Ascending aorta (tissue), 2 donors: Measurements from ENCODE around the gene STPG4. TPM values are rescaled to one million over a fixed set of nuclear protein-coding genes. Genes with fewer than 3 reads are reported as not detected.

Source experiments
- DNase-seq, 2 donors: peaks; one replicate each; pipeline ENCODE4 v3.0.0-alpha.2; 2019; ENCODE audit warnings: low spot score in 2 of 2
- H3K27ac ChIP-seq, 2 donors: fragments of 200-600 bp; sonication (generic); one replicate each; pipeline ENCODE4 v1.5.1; 2016 to 2017; ENCODE audit warnings: mild to moderate bottlenecking in 1 of 2
- H3K27me3 ChIP-seq: fragments of 200-600 bp; sonication (generic); one replicate; pipeline ENCODE4 v1.5.1; 2017
- H3K36me3 ChIP-seq, 2 donors: fragments of 200-600 bp; sonication (generic); one replicate each; pipeline ENCODE4 v1.5.1; 2016
- H3K4me1 ChIP-seq, 2 donors: fragments of 200-600 bp; sonication (generic); one replicate each; pipeline ENCODE4 v1.5.1; 2016 to 2017; ENCODE audit warnings: mild to moderate bottlenecking in 1 of 2
- H3K4me3 ChIP-seq, 2 donors: fragments of 200-600 bp; sonication (generic); one replicate each; pipeline ENCODE4 v1.5.1; 2016 to 2017; ENCODE audit warnings: mild to moderate bottlenecking in 1 of 2
- H3K9me3 ChIP-seq, 2 donors: fragments of 200-600 bp; sonication (generic); one replicate each; pipeline ENCODE4 v1.5.1; 2016
- intact Hi-C: fragments of 100-400 bp; cut with DNase I; formaldehyde crosslinking; loops from one replicate; pipeline ENCODE4 v1.15.1; 2023
- total RNA-seq: library from RNA; depleted of rRNA; stranded (reverse); fragments of >200 nt; gene quantifications from one replicate; pipeline ENCODE4 v1.1.0, GENCODE V29; 2016
- TF ChIP-seq, protein P1 (sequence below), 3 experiments: fragments of 200-600 bp in 2 of 3; fragments of 450-650 bp in 1 of 3; sonication (generic) in 2 of 3; IDR thresholded peaks; one replicate each; pipeline ENCODE4 v1.5.1; 2016 to 2019; ENCODE audit warnings: antibody characterized with exemption in 3 of 3, mild to moderate bottlenecking in 1 of 3, moderate library complexity in 1 of 3

STPG4 gene
- total RNA-seq, 1 donor from 2014 or later = not detected

DNA sequence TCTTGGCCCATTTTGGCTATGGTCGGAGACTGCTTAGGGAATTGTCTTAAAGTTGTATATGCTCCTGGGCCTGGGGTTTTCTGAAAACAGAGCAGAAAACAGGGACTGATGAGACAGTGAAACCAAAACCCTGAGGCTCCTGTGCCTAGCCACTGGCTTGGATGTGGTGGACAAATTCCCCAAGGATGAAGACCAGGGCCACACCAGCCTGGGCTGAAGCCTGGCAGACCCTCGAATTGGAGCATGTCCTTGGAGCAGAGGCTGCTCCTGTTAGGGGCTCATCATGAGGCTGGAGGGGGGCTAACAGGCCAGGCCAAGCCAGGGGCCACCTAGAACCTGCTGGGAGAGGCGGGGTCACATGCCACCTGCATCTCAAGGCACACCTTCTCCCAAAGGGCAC is 68.1 kb downstream of the STPG4 start:
- TF ChIP-seq, protein P1, sequence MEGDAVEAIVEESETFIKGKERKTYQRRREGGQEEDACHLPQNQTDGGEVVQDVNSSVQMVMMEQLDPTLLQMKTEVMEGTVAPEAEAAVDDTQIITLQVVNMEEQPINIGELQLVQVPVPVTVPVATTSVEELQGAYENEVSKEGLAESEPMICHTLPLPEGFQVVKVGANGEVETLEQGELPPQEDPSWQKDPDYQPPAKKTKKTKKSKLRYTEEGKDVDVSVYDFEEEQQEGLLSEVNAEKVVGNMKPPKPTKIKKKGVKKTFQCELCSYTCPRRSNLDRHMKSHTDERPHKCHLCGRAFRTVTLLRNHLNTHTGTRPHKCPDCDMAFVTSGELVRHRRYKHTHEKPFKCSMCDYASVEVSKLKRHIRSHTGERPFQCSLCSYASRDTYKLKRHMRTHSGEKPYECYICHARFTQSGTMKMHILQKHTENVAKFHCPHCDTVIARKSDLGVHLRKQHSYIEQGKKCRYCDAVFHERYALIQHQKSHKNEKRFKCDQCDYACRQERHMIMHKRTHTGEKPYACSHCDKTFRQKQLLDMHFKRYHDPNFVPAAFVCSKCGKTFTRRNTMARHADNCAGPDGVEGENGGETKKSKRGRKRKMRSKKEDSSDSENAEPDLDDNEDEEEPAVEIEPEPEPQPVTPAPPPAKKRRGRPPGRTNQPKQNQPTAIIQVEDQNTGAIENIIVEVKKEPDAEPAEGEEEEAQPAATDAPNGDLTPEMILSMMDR (IDR thresholded peaks at IDR 0.05) = no peak
- no peak for DNase-seq
- Histone ChIP-seq H3K4me3 (no peak overlapping the region), H3K27me3 (no peaks in the 10 kb centered on the region), H3K9me3 (no peaks in the 10 kb centered on the region), H3K36me3 (no peaks in the 10 kb centered on the region), H3K4me1 (peaks cover 0 to 19% of the 10 kb centered on the region in 2 donors), H3K27ac (peak overlapping the region in 1 of 2 donors; percentile 7)
- intact Hi-C loops = loop anchor here (5.0 kb wide), 1 partner anchor 1260 kb away; no protein-coding TSS in a partner anchor

GRCh38 chr2:47086571-47086970 is 68.5 kb downstream of the STPG4 start:
- intact Hi-C loops = loop anchor here (5.0 kb wide), 1 partner anchor 1261 kb away; no protein-coding TSS in a partner anchor
- Histone ChIP-seq H3K4me1 (peaks cover 0 to 19% of the 10 kb centered on the region in 2 donors), H3K4me3 (no peak overlapping the region), H3K27me3 (no peaks in the 10 kb centered on the region), H3K36me3 (no peaks in the 10 kb centered on the region), H3K27ac (peak overlapping the region in 1 of 2 donors; percentile 7), H3K9me3 (no peaks in the 10 kb centered on the region)
- no peak for DNase-seq
- TF ChIP-seq, protein P1 (IDR thresholded peaks at IDR 0.05) = no peak

GRCh38 chr2:47086054-47086471 is 69.0 kb downstream of the STPG4 start:
- TF ChIP-seq, protein P1 (IDR thresholded peaks at IDR 0.05) = no peak
- Histone ChIP-seq H3K4me1 (peaks cover 0 to 15% of the 10 kb centered on the region in 2 donors), H3K27ac (peak overlapping the region in 1 of 2 donors; percentile 10), H3K36me3 (no peaks in the 10 kb centered on the region), H3K9me3 (no peaks in the 10 kb centered on the region), H3K4me3 (no peak overlapping the region), H3K27me3 (no peaks in the 10 kb centered on the region)
- no peak for DNase-seq
- intact Hi-C loops = loop anchor here (5.0 kb wide), 1 partner anchor 1261 kb away; no protein-coding TSS in a partner anchor

DNA sequence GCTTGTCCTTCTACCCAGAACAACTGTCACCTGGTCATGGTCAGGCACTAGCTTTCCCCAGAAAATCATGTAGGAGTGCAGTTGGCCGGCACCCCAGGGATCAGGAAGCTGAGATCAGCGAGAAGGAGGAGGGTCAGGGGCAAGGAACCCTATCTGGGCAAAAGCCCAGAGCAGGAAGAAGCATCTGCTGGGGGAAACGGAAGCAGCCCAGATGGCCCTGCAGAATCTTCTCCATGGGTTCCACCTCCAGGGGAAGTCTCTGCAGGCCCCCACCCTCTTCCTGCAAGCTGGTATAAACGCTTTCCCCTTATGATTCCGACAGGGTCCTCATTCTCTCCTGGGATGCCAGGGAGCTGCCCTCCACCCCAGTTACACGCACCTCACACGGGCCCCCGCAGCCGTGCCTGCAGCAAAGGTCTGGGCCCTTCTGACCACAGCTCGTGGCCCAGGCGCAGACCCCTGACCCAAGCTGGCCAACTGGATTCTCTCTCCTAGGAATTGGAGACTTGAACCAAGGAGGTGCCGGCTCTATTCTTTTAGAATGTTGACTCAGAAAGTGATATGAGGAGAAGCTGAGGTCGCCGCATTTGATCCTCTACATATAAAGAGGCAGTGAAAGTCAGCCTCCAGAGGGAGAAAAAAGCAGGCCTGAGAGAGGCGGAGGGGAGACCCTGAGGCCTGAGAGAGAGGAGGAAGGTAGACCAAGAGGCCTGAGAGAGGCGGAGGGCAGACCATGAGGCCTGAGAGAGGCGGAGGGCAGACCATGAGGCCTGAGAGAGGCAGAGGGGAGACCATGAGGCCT is 71.0 kb downstream of the STPG4 start:
- Histone ChIP-seq H3K9me3 (no peaks in the 10 kb centered on the region), H3K36me3 (no peaks in the 10 kb centered on the region), H3K27me3 (no peaks in the 10 kb centered on the region), H3K4me1 (peaks cover 0 to 25% of the 10 kb centered on the region in 2 donors), H3K4me3 (no peak overlapping the region), H3K27ac (peak overlapping the region; percentile 7 to 48)
- no peak for DNase-seq
- intact Hi-C loops = no loop called here
- TF ChIP-seq, protein P1 (IDR thresholded peaks at IDR 0.05) = no peak

GRCh38 chr2:47083485-47083884 is 71.6 kb downstream of the STPG4 start:
- Histone ChIP-seq H3K27me3 (no peaks in the 10 kb centered on the region), H3K27ac (peak overlapping the region; percentile 7 to 48), H3K36me3 (no peaks in the 10 kb centered on the region), H3K4me3 (no peak overlapping the region), H3K9me3 (no peaks in the 10 kb centered on the region), H3K4me1 (peaks cover 0 to 20% of the 10 kb centered on the region in 2 donors)
- TF ChIP-seq, protein P1 (IDR thresholded peaks at IDR 0.05) = no peak
- intact Hi-C loops = no loop called here
- DNase-seq = no peak
